BE2C (cell line): ENCODE results near the gene PHOSPHO2. TPM values are rescaled to one million over a fixed set of nuclear protein-coding genes. Genes with fewer than 3 reads are reported as not detected.

Source experiments
- DNase-seq: peaks from one replicate; pipeline ENCODE4 v3.0.0-alpha.2; 2020
- H3K27me3 ChIP-seq: fragments of 250-450 bp; sonication (Bioruptor Pico); 2 replicates; pipeline ENCODE4 v1.5.1; 2020; ENCODE audit warnings: mild to moderate bottlenecking
- H3K36me3 ChIP-seq: fragments of 250-450 bp; sonication (Bioruptor Pico); 2 replicates; pipeline ENCODE4 v1.5.1; 2020; ENCODE audit warnings: mild to moderate bottlenecking
- H3K4me1 ChIP-seq: fragments of 250-450 bp; sonication (Bioruptor Pico); 2 replicates; pipeline ENCODE4 v1.5.1; 2020
- H3K4me3 ChIP-seq: 2 replicates; pipeline ENCODE4 v1.5.1; 2011; ENCODE audit warnings: low read depth, low read length
- H3K9me3 ChIP-seq: fragments of 250-450 bp; sonication (Bioruptor Pico); 2 replicates; pipeline ENCODE4 v1.5.1; 2020
- polyA plus RNA-seq: library from polyadenylated mRNA; unstranded; fragments of >200 nt; gene quantifications from one replicate; pipeline ENCODE4 v1.2.1, GENCODE V29; 2012; ENCODE audit warnings: low read depth, missing spikeins; ENCODE audit not compliant: insufficient read length, insufficient read depth
- TF ChIP-seq, protein P1 (sequence below): IDR thresholded peaks from 2 replicates; pipeline ENCODE4 v1.5.1; 2012; ENCODE audit warnings: mild to moderate bottlenecking, low read depth, low read length

PHOSPHO2 gene
- 2.5 TPM for polyA plus RNA-seq

- peak; percentile 94 for DNase-seq
- TF ChIP-seq, protein P1, sequence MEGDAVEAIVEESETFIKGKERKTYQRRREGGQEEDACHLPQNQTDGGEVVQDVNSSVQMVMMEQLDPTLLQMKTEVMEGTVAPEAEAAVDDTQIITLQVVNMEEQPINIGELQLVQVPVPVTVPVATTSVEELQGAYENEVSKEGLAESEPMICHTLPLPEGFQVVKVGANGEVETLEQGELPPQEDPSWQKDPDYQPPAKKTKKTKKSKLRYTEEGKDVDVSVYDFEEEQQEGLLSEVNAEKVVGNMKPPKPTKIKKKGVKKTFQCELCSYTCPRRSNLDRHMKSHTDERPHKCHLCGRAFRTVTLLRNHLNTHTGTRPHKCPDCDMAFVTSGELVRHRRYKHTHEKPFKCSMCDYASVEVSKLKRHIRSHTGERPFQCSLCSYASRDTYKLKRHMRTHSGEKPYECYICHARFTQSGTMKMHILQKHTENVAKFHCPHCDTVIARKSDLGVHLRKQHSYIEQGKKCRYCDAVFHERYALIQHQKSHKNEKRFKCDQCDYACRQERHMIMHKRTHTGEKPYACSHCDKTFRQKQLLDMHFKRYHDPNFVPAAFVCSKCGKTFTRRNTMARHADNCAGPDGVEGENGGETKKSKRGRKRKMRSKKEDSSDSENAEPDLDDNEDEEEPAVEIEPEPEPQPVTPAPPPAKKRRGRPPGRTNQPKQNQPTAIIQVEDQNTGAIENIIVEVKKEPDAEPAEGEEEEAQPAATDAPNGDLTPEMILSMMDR: no peak
- Histone ChIP-seq H3K4me3 (peak within 1 kb of the TSS; percentile 78), H3K27me3 (no peaks in the 10 kb centered on the region), H3K9me3 (no peaks in the 10 kb centered on the region), H3K36me3 (no peaks in the 10 kb centered on the region), H3K4me1 (no peaks in the 10 kb centered on the region)
These were observed at the start of gene PHOSPHO2, which contains the start of gene CFAP210 for GRCh38 chr2:169694113-169694893. Gene PHOSPHO2 (plus strand): TSS chr2:169694469. CDS start chr2:169700972, 6,503 bp downstream. Gene CFAP210 (minus strand): TSS chr2:169694405. CDS start chr2:169694327, 78 bp downstream.

GRCh38 chr2:169647496-169647895 lies 46.8 kb upstream of the PHOSPHO2 start:
- no peaks in the 10 kb centered on the region for H3K27me3 ChIP-seq
- TF ChIP-seq, protein P1: no peak
- no peaks in the 10 kb centered on the region for H3K36me3 ChIP-seq
- no peaks in the 10 kb centered on the region for H3K9me3 ChIP-seq
- no peak for DNase-seq
- H3K4me3 ChIP-seq: no peak overlapping the region
- no peaks in the 10 kb centered on the region for H3K4me1 ChIP-seq

DNA sequence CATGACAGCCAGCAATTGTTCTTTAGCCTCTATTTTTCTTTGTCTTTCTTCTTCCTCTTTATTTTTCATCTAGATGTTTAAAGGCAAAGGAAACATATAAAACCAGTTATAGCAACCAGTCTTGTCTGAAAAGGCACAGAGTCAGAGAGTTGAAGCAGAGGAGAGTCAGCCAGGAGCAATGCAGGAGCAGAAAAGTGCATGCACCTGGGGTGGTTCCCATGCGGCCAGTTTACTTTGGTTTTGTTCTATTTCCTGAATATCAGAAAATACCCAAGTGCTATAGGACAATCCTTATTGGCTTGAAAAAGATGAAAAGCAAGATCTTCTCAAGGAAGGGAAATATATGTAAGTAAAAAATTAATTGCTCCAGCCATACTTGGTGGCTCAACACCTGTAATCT lies 45.0 kb upstream of the PHOSPHO2 start:
- no peak overlapping the region for H3K4me3 ChIP-seq
- TF ChIP-seq, protein P1: no peak

DNA sequence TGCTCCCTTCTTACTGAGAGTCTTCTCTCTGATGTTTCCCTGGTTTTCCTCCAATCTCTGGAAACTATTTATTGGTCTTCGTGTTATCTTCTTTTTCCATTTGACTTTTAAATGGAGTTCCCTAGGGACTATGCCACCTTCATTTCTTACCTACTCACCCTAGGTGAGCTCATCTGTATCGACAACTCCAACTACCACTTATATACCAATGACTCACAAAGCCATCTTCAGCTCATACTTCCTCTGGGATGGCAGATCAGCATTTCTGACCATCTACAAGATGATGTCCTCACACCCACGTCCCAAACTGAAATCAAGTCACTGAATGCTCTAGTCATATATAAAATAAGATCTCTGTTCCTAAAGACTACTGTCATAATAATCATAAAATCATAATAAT lies 40.6 kb upstream of the PHOSPHO2 start:
- no peaks in the 10 kb centered on the region for H3K36me3 ChIP-seq
- TF ChIP-seq, protein P1: no peak
- no peaks in the 10 kb centered on the region for H3K9me3 ChIP-seq
- DNase-seq: no peak
- no peaks in the 10 kb centered on the region for H3K4me1 ChIP-seq
- H3K27me3 ChIP-seq: no peaks in the 10 kb centered on the region
- H3K4me3 ChIP-seq: no peak overlapping the region

More for the DNA sequence above, 45.0 kb upstream of the PHOSPHO2 start:
- DNase-seq: no peak
- no peaks in the 10 kb centered on the region for H3K36me3 ChIP-seq
- H3K27me3 ChIP-seq: no peaks in the 10 kb centered on the region
- H3K4me1 ChIP-seq: no peaks in the 10 kb centered on the region
- no peaks in the 10 kb centered on the region for H3K9me3 ChIP-seq

GRCh38 chr2:169656164-169656563 lies 38.1 kb upstream of the PHOSPHO2 start:
- TF ChIP-seq, protein P1: no peak
- no peak for DNase-seq
- no peak overlapping the region for H3K4me3 ChIP-seq
- H3K9me3 ChIP-seq: no peaks in the 10 kb centered on the region
- no peaks in the 10 kb centered on the region for H3K36me3 ChIP-seq
- no peaks in the 10 kb centered on the region for H3K27me3 ChIP-seq
- H3K4me1 ChIP-seq: no peaks in the 10 kb centered on the region

GRCh38 chr2:169658877-169659276 lies 35.4 kb upstream of the PHOSPHO2 start:
- Histone ChIP-seq H3K4me1 (no peaks in the 10 kb centered on the region), H3K27me3 (no peaks in the 10 kb centered on the region), H3K9me3 (no peaks in the 10 kb centered on the region), H3K4me3 (no peak overlapping the region), H3K36me3 (no peaks in the 10 kb centered on the region)
- no peak for DNase-seq
- TF ChIP-seq, protein P1: no peak
